Heart left ventricle (tissue), 13 donors: ENCODE measurements around the gene ZNF200.

Experiments used
- POLR2A ChIP-seq, 2 donors: fragments of 450-650 bp; IDR thresholded peaks; one replicate each; pipeline ENCODE4 v1.6.1; 2017; ENCODE audit warnings: antibody characterized with exemption in 2 of 2, mild to moderate bottlenecking in 2 of 2, moderate library complexity in 2 of 2
- TF ChIP-seq, protein P1 (sequence below), 12 donors: fragments of 200-600 bp; sonication (generic) in 4 of 12; IDR thresholded peaks; one replicate each; pipeline versions ENCODE4 v1.5.0 to v1.8.0; 2018 to 2022; ENCODE audit warnings: antibody characterized with exemption in 12 of 12, mild to moderate bottlenecking in 5 of 12
- donor health status: ischemic (EF 13 %, LVEDD 7.1; RV severe dilation, severe dysfunction).
- donor health status: DM: no; HTN: yes; CAD: no.
- donor health status: DM: no; HTN: no; CAD: no.
- donor health status: ischemic (EF 25% LVEDD 6.9; RV normal size, moderate dysfunction).
- donor health status: ischemic (EF 25% LVEDD 5.7; RV mildly dilated, moderate dysfunction).
- donor health status: ischemic (EF 35%, LVEDD 5.7; RV mildly dilated, moderate dysfunction).
- donor health status: nonischemic (EF 11% LVEDD 7.7; RV severe dilation, severe dysfunction).
- donor health status: DM: yes; HTN: yes; CAD: no.
- donor health status: PGD.
- donor health status: ischemic (EF 29% LVEDD 5.4; RV normal size, mild dysfunction).
- donor health status: nonischemic (EF 23%, LVEDD 6.1; RV moderate dilation, normal function).

- TF ChIP-seq, protein P1, sequence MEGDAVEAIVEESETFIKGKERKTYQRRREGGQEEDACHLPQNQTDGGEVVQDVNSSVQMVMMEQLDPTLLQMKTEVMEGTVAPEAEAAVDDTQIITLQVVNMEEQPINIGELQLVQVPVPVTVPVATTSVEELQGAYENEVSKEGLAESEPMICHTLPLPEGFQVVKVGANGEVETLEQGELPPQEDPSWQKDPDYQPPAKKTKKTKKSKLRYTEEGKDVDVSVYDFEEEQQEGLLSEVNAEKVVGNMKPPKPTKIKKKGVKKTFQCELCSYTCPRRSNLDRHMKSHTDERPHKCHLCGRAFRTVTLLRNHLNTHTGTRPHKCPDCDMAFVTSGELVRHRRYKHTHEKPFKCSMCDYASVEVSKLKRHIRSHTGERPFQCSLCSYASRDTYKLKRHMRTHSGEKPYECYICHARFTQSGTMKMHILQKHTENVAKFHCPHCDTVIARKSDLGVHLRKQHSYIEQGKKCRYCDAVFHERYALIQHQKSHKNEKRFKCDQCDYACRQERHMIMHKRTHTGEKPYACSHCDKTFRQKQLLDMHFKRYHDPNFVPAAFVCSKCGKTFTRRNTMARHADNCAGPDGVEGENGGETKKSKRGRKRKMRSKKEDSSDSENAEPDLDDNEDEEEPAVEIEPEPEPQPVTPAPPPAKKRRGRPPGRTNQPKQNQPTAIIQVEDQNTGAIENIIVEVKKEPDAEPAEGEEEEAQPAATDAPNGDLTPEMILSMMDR (IDR thresholded peaks at IDR 0.05): no peak
- TF ChIP-seq POLR2A (IDR thresholded peaks at IDR 0.05): no peak
These were observed 1.1 kb upstream of the ZNF200 start for GRCh38 chr16:3235856-3236669.
